HG03571 (cell line): ENCODE results near the gene TLX2.

ENCODE experiments used
- ATAC-seq: cut with Tn5 transposase; IDR thresholded peaks from one replicate; pipeline ENCODE4 v1.9.1; 2021; ENCODE audit not compliant: unreplicated experiment

The TLX2 gene

DNA sequence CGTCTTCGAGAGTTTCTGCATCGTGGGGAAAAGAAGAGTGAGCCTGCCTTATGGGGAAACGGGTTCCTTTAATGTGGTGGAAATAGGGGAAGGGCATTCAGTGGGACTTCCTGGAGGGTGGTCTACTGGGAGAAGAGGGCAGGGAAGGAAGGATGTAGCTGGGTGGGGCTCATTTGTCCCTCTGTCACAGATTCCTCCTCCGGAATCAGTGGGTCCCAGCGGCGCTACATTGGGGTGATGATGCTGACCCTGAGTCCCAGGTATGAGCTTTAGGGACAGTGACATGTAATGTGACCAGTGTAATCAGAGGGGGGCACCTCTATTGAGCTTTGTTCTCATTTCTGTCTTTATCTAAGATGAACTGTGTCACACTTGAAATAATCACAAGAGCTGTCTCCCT lies 17.4 kb downstream of the TLX2 start:
- ATAC-seq, result no peak

DNA sequence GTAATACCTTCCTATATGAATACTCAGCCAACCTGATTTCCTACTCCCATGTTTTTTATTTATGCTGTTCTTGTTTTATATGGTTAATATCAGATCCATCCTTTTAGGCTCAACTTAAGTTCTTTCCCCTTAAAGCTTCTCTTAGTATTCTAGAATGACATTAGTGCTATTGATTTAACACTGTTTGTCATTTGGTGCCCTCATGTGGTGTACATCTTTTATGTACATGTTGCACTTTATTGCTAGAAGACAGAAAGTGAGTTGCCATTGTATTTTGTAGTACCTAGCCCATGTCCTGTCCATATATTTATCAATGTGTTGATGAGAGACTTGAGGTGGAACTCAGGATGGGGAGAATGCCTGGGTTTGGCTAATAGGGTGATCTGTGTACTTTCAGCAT lies 18.0 kb downstream of the TLX2 start:
- ATAC-seq, result no peak

DNA sequence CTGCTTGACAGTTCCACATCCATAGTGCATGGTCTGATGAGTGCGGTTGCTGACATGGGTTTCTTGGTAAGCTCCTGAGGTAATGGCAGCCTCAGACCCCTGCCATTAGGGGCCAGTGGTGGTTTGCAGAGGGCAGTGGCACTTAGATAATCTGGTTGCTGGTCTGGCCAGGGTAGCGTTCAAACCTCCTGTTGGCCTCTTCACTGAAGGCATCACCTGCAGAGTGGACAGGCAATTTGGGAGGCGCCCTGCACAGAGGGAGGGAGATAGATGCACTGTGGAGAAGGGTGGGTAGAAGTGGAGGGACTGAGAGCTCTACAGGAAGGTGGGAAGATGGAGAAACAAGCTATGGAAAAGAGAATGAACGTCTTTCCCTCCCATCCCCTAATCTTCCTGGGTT lies 19.2 kb downstream of the TLX2 start:
- no peak for ATAC-seq

DNA sequence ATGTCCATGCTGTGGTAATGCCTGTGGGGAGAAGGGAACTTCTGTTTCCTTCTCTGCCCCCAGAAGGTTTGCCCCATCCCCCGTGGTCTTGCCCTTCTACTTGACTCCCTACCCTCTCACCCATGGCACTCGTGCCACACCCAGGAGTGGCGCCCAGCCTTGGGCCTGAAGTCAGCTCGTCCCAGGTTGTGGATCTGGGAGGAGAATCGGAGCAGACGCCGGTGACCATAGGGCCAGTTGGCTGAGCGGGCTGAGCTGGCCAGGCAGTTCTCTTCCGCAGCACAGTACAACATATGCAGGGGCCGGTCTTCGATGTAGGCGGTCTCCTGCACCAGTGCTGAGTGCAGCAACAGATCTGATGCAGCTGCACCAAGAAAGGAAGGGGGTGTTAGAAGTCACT lies 20.2 kb downstream of the TLX2 start:
- ATAC-seq, result no peak

DNA sequence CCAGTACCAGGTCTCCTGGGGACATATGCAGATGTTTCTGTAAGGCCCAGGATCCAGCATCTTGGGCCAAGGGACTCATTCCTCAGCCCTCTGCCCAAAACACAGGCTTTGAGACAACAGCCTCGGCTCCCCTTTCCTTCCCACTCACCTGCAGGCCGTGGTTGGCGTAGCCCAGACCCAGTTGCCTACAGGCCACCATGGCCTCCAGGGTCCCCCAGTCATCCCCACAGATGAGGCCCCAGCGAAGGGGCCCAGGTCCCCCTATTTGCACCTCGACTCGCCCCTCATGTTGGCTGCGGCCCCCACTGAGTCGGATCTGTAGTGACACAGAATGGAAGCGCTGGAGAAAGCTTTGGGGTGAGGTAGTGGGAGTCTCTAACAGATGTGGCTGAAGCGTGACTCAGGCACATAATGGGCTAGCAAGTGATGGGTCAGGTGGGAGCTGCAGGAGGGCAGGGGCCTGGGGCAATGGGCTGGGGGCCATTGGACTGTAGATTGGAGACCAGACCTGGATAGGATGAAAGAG lies 21.3 kb downstream of the TLX2 start:
- no peak for ATAC-seq

DNA sequence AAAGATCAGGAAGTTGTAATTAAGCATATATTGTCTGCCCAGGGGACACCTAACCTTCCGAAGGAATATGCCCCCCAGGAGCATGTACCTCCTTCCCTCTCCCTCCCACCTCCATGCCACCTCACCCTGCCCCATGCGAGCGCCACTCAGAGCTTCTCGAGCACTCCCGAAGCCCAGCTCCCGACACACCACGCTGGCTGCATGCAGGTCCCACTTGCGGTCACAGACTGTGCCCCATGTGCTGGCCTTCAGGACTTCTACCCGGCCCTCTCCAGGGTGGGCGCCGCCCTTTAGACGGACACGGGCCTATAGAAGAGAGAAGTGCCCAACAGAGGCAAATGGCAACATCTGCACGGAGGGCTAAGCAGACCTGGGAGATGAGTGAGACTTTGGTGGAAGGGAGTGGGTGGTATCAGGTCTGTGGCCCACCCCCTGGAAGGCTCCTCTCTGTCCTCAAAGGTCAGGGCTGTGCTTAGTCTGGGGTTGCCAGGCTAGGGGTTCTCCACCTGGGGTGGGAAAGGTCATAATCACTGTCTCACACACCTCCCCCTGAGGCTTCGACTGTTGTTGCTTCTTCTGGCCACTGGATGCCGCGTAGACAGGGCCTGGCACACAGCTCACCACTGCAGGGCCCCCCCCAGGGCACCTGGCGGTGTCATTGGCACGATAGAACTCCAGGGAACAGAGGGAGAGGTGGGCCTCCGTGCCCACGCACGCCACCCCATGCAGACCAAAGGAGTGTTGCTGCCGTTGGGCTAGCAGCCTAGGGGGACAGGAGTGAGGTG lies 22.1 kb downstream of the TLX2 start:
- ATAC-seq, result no peak

DNA sequence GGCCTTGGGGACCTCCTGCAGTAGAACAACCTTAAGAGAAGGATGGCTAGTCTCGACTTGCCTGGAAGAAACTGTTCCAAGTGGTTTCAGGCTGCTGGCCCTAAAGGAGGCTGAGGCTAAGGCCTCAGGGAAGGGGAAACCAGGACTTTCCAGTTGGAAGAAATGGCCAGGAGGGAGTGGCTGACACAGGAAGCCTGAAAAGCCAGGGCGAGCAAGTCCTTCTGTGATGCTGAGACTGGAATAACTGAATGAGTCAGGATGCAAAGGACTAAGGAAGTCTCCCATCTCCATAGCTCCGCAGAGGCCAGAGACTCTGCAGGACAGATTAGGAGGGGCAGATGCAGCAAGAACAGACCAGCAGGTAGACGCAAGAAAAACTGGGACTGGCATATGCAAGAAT lies 22.9 kb downstream of the TLX2 start:
- no peak for ATAC-seq

DNA sequence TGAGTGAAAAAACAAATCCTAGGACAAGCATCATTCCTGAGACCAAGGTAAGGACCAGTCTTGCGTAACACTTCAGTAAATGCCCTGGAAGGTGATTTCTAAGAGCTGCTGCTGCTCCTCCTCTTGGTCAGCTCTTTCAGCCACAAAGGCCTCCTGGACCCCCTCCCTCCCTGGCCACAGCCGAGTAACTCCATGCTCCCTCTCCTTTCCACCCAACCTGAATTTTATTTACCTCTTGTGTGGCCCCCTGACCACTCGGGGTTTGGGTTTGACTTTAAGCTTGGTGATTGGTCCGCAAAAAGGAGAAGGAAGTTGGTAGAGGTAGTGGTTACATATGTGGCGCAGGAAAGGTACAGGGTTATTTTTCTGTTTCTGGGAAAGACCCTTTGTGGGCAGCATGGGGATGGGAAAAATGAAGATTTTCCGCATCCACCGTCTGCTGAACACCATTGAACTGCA lies 24.7 kb downstream of the TLX2 start:
- no peak for ATAC-seq

DNA sequence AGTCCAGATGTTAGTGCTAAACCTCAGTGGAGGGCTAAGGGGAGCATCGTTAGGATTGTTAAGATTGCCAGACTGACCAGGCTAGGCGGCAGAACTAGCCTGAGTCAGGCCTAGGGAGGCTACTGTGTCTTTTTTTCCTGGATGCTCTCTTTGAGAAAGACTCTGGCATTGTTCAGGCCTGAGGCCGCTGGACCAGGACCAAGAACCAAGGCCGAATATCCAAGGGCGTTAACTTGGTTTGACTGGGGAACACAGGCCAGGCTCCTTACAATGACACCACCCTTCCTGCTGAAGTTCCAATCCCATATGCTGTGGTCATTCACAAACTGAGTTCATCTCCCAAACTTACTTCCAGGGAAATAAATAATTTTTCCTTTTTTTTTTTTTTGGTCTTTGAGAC lies 26.0 kb downstream of the TLX2 start:
- ATAC-seq, result no peak

DNA sequence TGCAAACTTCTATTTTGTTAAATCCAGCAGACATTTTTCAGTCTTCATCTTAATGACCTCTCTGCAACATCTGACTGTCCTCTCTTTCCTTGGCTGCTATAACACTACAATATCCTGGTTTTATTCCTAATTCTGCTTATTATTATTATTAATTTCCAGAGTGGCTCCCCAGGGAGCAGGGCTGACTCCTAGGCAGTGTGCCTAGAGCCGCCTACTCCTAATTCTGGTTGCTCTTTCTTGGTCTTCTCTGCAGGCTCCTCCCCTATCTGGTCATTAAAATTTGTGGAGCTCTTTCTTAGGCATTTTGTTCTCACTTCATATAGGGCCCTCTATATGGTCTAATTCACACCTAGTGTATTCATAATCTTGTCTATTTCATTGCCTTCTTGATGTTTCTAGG lies 28.7 kb downstream of the TLX2 start:
- no peak for ATAC-seq

DNA sequence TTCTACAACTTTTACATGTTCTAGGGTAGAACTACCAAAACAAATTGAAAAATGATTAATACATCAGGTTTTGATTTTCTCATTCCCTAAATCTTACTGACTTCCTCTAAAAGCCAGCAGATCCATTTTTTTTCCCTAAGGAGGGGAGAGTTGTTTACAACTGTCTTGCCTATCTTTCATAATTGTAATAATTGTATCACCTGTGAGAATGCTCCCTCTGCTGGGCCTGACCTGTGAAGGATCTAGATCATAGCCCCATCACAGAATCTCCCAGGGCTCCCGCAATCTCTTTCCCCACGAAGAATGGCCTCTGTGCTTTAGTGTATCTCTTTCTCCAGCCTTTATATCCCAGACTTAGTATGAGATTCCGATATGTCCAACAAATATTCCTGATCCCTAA lies 30.4 kb downstream of the TLX2 start:
- no peak for ATAC-seq

DNA sequence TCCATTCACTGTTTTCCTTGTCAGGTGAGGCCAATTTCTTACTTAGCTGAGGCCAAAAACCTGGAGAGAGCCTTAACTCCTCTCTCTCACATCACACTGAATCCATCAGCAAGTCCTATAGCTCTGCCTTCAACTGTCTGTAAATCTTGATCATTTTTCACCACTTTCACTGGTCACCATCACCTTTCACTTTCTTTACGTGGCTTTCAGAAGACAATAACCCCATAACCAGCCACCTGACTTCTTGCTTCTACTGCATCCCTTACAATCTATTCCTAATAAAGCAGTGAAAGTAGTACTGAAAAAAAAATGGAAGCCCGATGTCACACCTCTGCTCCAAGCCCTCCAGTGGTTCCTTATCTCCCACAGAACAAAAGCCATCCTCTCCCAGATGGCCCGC lies 31.8 kb downstream of the TLX2 start:
- ATAC-seq, result no peak

DNA sequence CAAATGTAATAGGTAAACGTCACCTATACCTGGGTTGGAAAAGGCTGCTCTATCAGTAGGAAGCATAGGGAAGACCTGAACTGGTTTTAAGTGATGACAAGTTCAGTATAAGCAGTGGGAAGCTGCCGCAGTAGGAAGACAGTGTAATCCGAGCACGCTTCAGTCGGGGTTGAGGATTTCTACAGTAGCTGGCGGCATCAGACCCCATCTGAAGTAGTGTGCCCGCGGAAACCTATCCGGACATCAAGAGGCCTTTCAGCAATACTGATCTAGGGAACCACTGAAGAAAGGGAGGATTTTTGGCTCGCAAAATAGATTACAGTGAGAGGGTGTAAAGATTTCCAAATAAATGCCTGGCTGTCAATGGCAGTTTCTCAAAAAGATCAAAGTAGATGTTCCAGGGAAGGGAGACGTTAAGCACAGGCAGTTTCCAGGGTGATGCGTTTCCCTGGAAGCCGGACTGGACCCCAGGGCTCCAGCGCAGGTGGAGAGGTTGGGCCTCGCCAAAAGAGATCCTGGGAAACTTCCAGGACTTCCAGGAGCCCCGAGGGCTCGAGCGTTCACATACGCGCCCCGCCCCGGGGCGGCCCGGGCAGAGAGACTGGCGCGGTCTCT lies 34.1 kb downstream of the TLX2 start:
- ATAC-seq, result no peak

DNA sequence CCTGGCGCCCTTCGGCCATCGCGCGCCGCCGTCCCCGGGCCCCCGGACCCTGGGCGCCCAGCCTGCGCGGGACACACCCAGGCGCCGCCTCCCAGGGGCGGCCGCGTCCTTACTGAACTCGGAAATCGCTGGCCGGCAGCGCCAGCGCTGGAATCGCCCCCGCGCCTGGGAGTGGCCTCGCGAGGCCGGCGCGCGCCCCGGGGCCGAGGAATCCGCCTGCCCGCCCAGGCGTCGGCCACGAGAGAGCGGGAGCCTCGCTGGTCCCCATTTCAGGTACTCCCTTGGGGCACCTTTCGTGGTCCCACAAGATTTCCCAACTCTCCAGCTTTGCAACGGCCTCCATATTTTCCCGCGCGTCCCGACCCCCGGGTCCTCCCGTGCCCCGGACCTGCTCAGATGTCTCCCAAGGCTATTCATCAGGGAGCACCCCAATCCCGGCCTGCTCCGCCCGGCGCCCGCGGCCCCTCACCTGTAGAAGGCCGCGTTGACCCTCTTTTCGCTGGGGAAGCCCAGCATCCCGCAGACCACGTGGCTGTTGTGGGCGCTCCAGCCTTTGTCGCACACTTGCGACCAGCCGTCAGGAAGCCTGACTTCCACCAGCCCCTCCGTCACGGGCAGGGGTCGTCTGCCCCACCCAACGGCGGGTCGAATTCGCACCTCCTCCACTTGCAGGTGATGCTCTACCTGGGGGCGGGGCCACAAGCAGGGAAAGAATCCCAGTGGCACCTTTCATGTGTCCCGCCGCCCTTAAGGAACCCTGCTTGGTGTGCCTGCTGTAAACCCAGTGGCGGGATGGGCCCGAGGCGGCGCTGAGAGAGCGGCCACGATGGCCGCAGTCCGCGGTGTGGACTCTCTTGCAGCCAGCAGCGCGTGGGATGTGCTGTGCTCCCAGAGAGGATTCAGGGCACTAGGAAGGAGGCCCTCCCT lies 34.9 kb downstream of the TLX2 start:
- no peak for ATAC-seq

DNA sequence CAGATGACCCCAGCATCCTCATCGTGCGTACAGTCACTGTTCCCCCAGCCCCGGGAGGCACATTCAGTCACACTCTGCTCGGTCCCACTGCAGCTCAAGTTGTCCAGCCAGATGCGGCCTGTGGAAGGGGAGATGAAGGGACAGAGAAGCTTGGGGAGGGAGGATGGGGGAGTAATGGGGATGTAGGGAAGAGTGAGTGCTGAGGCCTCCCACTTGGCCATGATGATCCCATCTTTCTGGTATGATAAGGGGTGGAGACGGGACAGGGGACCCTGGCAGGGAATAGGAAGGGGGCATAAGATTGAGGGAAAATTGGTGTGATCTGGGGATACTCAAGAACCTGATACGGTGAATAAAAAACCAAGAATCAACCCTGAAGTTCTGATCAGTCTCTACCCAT lies 36.0 kb downstream of the TLX2 start:
- no peak for ATAC-seq

DNA sequence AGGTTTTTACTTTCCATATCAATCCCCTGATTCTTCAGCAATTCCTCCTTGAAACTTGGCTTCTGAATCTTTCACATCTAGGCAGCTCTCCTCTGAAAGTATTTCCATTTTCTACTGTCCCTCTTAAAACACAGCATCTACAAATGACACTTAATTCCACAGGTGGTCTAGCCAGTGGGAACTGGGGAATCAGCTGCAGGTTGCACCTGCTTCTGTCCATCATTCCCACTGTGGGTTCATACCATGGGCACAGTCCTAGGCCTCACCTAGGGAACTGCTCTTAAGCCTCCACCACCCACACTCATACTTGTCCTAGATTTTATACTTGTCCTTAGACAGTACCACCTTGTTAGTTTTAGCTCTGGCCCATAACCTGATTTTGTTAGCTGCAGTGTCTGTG lies 37.3 kb downstream of the TLX2 start:
- ATAC-seq, result no peak

DNA sequence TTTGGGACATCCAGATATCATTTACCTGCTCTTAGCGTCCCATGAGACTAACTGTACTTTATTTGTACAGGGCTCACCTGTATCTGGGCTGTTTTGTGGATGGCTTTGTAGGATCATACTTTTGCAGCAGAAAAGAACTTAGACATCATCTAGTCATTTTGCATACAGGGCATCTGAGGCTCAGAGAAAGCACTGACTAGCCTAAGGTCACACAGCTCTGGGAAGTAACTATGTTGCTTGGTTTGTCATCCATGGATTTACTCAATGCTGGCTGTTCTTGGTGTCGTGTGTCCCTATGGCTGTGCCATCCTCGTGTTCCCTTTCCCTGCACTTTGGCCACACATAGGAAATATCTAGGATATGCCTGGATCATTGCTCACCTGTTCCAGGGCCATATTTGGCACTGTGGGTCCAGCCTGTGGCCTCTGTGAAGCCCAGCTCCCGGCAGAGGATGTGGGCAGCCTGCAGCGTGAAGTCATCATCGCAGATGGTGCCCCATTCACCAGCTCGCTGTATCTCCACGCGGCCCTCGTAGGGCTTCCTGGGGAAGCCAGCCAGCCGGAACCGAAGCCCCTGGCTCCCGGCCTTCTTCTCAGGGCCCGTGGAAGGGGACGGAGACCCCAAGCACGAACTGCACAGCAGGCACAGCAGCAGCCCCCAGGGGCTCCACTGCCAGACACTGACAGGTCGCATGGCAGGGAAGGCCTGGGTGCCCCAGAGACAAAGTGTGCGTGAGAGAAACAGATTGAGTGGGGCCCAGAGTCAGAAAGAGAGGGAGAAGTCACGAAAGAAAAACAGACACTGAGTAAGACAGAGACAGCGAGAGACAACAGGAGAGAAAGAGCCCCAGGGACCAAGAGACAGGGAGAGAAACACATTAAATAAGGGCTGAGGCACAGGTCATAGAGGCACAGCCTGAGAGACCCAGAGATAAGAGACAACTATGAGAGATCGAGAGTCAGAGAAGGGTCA lies 38.0 kb downstream of the TLX2 start:
- ATAC-seq, result no peak

DNA sequence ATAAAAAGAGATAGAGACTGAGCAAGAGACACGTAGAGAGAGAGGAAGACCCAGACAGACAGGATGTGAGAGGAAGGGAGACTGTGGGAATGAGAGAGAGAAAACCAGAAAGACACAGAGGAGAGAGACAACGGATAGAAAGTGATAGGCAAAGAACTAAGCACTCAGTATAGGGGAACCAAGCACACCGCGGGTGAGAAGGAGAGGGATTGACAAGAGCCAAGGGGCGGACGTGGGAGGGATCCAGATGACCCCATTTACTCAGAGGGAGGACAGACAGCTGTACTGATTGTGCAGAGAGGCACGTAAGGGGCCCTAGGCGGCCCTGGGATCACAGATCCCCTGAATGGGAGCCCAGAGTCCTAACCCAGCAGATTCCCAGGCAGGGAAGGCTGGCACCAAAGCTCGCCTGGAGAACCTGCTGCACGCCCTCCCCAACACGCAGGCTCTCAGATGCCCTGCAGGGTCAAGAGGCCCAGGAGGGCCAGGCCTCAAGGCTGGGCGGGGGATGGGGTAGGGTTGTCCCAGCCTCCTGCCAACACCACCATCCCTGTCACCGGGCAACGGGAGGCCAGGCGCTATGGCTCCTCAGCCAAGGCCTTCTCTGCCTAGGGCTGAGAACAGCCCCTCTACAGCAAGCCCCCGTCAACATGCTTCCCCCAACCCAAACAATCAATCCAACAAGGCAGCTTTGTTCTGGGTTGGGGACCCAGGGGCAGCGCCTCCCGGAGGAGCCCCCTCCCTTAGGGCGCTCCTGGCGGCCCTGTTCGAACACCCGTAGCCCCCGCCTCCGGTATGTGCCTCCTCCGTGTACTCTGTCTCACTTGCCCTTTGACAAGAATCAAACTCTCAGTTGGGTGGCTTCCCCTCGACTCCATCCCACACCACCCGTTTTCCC lies 38.9 kb downstream of the TLX2 start:
- ATAC-seq, result no peak
